HFF-Myc (cell line): ENCODE measurements around the gene ZC3H7B.
A peak's percentile ranks its signal among the peaks of the same experiment; 100 is the strongest.

Experiments used
- DNase-seq: peaks from one replicate; pipeline ENCODE4 v3.0.0-alpha.2; 2011; ENCODE audit warnings: low read depth; ENCODE audit errors: extremely low read depth
- H3K4me3 ChIP-seq: replicated peaks from 2 replicates; pipeline ENCODE4 v1.5.1; 2011; ENCODE audit warnings: low read depth, mild to moderate bottlenecking, control low read depth, low read length
- CTCF ChIP-seq: IDR thresholded peaks from 2 replicates; pipeline ENCODE4 v1.5.1; 2012; ENCODE audit warnings: mild to moderate bottlenecking, low read depth, low read length, control low read depth; ENCODE audit errors: missing control alignments

Gene ZC3H7B

GRCh38 chr22:41383085-41383484 is 81.8 kb downstream of the ZC3H7B start:
- H3K4me3 ChIP-seq, result peak overlapping the region; percentile 62
- no peak for TF ChIP-seq CTCF
- no peak for DNase-seq

GRCh38 chr22:41384128-41384527 is 82.8 kb downstream of the ZC3H7B start:
- DNase-seq, result no peak
- TF ChIP-seq CTCF, result no peak
- H3K4me3 ChIP-seq, result no peak overlapping the region

GRCh38 chr22:41387341-41387740 is 86.0 kb downstream of the ZC3H7B start:
- DNase-seq, result no peak
- no peak overlapping the region for H3K4me3 ChIP-seq
- TF ChIP-seq CTCF, result no peak

- H3K4me3 ChIP-seq, result no peak overlapping the region
- DNase-seq, result no peak
- no peak for TF ChIP-seq CTCF
Measured at GRCh38 chr22:41394012-41394356, 92.7 kb downstream of the ZC3H7B start.

- no peak for DNase-seq
- no peak overlapping the region for H3K4me3 ChIP-seq
- no peak for TF ChIP-seq CTCF
Measured at GRCh38 chr22:41395531-41396240, 94.4 kb downstream of the ZC3H7B start.

GRCh38 chr22:41397143-41397811 is 96.0 kb downstream of the ZC3H7B start:
- no peak for TF ChIP-seq CTCF
- DNase-seq, result no peak
- H3K4me3 ChIP-seq, result no peak overlapping the region
